GM19099 (cell line): ENCODE data around the gene ADRM1.

Source experiments
- POLR2A ChIP-seq: IDR thresholded peaks from 3 replicates; pipeline ENCODE4 v1.6.1; 2011; ENCODE audit warnings: low read depth; ENCODE audit not compliant: insufficient read length; ENCODE audit errors: extremely low read depth

ADRM1 gene

DNA sequence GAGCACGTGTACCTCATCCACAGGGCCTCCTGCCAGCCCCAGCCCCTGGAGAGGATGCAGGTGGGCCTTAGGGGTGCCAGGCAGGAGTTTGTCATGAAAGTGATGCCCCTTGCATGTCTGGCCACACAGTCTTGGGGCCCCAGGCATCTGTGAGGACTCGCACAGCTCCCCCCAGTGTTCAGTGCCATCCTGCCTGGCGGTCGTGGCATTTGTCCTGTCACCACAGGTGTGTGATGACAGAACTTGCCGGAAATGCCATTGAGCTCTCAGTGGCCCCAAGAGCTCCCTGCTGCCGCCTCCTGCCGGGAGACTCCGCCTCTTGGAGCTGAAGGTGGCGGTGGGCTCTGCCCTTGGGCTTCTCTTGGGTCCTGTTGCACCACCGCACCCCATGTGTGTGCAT lies 30.6 kb upstream of the ADRM1 start:
- no peak for TF ChIP-seq POLR2A

DNA sequence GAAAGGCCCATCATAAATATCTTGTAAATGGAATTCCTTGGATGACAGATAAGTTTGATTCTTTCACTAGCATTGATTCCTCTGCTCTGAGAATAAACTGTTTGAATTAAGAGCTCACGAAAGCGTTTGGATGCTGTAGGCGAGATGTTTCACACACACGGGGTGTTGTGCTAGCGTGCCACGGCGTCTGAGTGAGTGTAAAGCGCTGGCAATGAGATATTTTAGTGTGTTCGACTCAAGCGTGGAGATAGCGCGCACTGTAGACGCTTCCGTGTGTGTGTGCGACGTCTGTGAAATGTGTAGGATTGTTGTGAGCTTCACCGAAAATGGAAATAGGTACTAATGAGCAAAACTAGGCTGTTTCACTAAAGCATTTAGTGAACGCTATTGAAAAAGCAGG lies 29.4 kb upstream of the ADRM1 start:
- no peak for TF ChIP-seq POLR2A

- TF ChIP-seq POLR2A = no peak
These were observed 28.4 kb upstream of the ADRM1 start for GRCh38 chr20:62274332-62274950.

- no peak for TF ChIP-seq POLR2A
These were observed 27.6 kb upstream of the ADRM1 start for GRCh38 chr20:62275219-62275618.

DNA sequence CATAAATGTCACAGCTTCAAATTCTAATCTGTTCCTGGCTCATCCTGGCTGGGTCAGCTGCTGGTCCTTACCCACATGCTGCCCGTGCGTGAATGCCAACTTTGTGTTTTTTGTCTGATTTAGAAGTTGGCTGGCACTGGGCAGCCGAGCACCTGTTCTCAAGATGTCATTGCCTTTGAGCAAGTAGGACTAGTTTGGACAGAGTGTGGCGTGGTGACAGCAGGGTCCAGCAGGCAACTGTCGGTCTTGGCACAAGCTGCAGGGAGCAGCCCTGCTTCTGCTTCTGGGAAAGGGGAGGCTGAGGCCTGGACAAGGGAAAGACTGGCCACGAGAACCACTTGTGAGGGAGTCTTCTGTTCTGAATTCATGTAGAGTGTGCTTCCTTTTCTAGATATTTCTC lies 26.4 kb upstream of the ADRM1 start:
- no peak for TF ChIP-seq POLR2A

DNA sequence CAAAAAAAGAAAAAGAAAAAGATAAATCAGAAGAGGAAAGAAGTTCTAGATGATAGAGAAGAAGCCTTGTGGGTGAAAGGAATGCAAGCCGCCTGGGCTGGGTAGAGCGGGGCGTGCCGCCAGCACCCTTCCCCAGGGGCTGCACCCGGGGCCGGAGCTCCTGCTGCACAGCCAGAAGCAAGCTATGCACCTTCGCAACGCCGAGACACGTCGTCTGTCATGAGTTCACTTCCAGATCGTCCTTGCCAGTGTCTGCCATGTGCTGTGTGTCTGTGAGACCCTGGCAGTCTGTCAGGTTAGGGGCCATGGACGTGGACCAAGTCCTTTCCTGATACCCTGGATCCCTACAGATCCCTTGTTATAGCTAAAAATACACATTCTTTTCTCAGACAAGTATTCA lies 25.5 kb upstream of the ADRM1 start:
- TF ChIP-seq POLR2A = no peak

GRCh38 chr20:62280303-62280702 lies 22.5 kb upstream of the ADRM1 start:
- TF ChIP-seq POLR2A = no peak

DNA sequence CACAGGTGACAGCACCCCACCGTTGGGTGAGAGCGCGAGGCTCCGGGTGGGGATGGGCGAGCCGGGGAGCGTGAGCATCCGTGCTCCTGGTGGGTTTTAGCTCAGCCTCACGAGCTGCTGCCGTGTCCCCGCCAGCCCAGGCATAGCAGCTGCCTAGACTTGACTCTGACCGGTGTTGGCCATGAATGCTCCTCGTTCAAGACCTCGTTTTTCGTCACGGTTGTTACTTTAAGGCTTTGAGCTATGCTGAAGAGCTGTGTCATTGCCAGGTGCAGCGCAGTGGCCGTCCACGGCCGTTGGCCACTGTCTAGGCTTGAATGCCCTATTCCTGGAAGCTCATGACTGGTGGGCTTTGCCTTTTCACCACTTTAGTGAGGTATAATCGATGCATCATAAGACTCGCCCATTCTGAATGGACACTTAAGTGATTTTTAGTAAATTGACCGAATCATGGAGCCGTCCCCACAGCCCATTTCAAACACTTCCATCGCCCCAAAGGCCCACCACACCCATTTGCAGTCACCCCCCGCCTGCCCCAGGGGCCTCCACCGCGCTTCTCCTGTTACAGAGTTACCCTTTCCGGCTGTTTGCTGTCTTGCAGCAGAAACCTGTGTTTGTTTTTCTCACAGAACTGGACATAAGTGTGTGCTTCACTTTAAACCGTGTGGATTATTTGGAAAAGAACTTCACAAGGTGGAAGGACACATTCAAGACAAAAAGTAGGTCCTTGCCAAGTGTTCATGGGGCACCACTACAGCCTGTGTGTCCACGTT lies 21.4 kb upstream of the ADRM1 start:
- TF ChIP-seq POLR2A = no peak

DNA sequence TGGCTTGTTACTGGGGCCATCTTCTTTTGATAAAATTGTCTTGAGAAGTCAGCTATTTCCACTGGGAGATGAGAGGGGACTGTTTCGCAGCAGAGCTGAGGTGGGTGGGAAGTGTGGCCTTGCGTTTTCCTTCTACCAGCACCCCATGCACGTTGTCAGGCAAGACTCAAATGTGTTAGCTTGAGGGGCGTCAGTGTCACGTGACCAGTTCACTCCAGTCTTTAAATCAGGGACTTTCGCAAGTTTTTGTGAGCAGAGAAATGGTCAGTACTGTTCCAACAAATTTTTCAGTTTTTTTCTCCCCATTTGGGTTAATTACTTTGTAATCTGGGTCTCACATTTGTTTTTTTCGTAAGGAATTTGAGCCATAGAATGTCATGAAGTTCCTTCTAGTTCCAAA lies 20.7 kb upstream of the ADRM1 start:
- no peak for TF ChIP-seq POLR2A

DNA sequence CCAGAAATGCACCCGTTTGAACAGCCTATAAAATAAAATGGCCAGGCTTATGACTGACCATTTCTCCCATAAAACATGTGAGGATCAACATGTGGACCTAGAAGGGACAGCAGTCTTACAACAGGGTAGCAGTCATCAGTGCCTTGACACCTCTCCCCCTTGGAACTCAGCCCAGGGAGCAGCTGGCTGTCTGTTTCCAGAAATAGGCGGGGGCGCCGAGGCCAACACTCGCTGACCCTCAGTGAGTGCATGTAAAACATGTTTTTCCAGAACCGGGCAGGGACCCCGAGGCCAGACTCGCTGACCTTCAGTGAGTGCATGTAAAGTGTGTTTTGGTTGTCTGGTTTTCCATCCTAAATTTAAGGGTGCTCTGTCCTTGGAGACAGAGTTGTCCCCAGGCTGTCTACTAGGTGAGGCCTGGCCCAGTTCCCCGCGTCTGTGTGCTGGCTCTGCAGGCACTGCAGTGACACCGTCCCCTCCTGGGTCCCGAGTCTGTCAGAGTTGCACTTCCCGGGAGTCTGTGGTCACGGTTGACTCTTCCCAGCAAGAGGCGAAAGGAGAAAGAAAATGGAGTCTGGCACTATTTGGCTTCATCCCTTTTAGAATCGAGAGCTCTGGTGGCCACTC lies 19.8 kb upstream of the ADRM1 start:
- TF ChIP-seq POLR2A = no peak

GRCh38 chr20:62284448-62284847 lies 18.3 kb upstream of the ADRM1 start:
- TF ChIP-seq POLR2A = no peak

DNA sequence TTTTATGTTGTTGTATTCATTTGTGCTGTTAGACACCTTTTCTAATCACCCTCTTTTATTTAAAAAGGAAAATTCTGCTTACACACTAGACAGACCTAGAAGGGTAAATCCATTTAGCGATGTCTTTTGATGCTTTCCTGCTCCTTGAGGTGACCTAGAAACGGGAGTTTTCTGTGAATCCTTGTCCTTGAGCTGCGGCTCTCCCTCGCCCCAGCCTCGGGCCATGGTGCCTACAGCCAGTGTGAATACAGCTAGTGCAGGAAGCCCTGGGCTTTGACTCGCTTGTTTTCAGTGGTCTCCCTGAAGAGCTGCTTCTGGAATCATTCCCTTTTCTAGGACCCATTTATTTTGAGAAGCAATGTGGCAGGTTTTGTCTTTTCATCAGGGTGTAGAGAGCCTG lies 17.6 kb upstream of the ADRM1 start:
- TF ChIP-seq POLR2A = no peak

- TF ChIP-seq POLR2A = no peak
These were observed 17.1 kb upstream of the ADRM1 start for GRCh38 chr20:62285722-62286121.

GRCh38 chr20:62286493-62287064 lies 16.2 kb upstream of the ADRM1 start:
- TF ChIP-seq POLR2A = no peak

DNA sequence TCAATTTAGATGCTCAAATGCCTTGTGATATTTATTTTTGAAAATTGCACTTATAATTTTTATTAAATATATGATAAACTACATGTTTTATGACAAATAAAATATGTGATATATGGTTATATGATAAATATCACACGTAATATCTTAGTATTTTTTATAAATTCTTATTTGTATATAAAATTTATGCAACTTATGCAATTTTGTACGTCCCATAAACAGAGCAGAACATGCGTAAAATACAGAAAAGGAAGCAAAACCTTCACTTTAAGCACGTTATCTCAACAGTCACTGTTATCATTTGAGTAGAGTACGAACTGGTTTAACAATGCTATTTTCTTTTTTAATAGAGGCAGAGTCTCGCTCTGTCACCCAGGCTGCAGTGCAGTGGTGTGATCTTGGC lies 15.7 kb upstream of the ADRM1 start:
- TF ChIP-seq POLR2A = no peak
